ENCODE measurements around the gene P4HA1. TPM values are rescaled to one million over a fixed set of nuclear protein-coding genes. Genes with fewer than 3 reads are reported as not detected.

The P4HA1 gene
- 358 and 550 TPM in 2 replicates for total RNA-seq

GRCh38 chr10:73096449-73097304 lies at the start of gene P4HA1:
Gene P4HA1 (minus strand): TSS chr10:73096866. CDS start chr10:73074883, 21,983 bp downstream.

GRCh38 chr10:73110345-73110849 lies 13.7 kb upstream of the P4HA1 start, which contains the start of gene NUDT13:
Gene NUDT13 (plus strand): TSS chr10:73110455. CDS start chr10:73114366, 3,911 bp downstream.

Other genes with a start within 250 kb of the P4HA1 start
- under 0.01 and 0.18 TPM in 2 replicates for gene OIT3, start 203.1 kb downstream of the P4HA1 start, total RNA-seq
- gene PLA2G12B, start 142.1 kb downstream of the P4HA1 start, total RNA-seq = not detected in 2 replicates
- 0.55 and 1.4 TPM in 2 replicates for gene NUDT13, start 13.6 kb upstream of the P4HA1 start, total RNA-seq
- 18.5 and 20.8 TPM in 2 replicates for gene ECD, start 71.1 kb upstream of the P4HA1 start, total RNA-seq
- gene FAM149B1, start 71.3 kb upstream of the P4HA1 start, total RNA-seq = 30.3 and 36.8 TPM in 2 replicates
- gene DNAJC9, start 150.4 kb upstream of the P4HA1 start, total RNA-seq = 14.5 and 15.7 TPM in 2 replicates
- gene MRPS16, start 155.8 kb upstream of the P4HA1 start, total RNA-seq = 51.2 and 52.6 TPM in 2 replicates

Data from smooth muscle cell of bladder (primary cell).